ENCODE measurements around the gene KSR2.
"Not testable (repeated sequence)": the region's sequence is repeated elsewhere in the genome, so short reads cannot be mapped to it uniquely, and the experiment has no call there.

The KSR2 gene

GRCh38 chr12:117878605-117879004, 90.2 kb downstream of the KSR2 start:
- ChIA-PET POLR2A (ENCODE audit: low non-redundant PET) (no interaction called here), CTCF (interaction anchor here (1.2 kb wide), 1 partner anchor 157 kb away, joined by 5 read pairs; no protein-coding TSS in a partner anchor)
- TF ChIP-seq CTCF (conservative IDR thresholded peaks at IDR 0.05; ENCODE audit: low read depth): no peak
- DNase-seq (ENCODE audit: low spot score): no peak
- no peak overlapping the region for H3K27ac ChIP-seq

- ChIA-PET CTCF (interaction anchor here (0.6 to 2.5 kb wide), 2 partner anchors 158 to 184 kb away, joined by 3 to 11 read pairs; no protein-coding TSS in a partner anchor), POLR2A (ENCODE audit: low non-redundant PET) (no interaction called here)
- no peak for TF ChIP-seq CTCF (conservative IDR thresholded peaks at IDR 0.05; ENCODE audit: low read depth)
- no peak for DNase-seq (ENCODE audit: low spot score)
- no peak overlapping the region for H3K27ac ChIP-seq
Measured at GRCh38 chr12:117876436-117876816, 92.4 kb downstream of the KSR2 start.

GRCh38 chr12:117875744-117876435, 92.9 kb downstream of the KSR2 start:
- ChIA-PET POLR2A (ENCODE audit: low non-redundant PET) (no interaction called here), CTCF (interaction anchor here (0.5 to 2.5 kb wide), 9 partner anchors 8 to 507 kb away, joined by 3 to 12 read pairs (median 3); no protein-coding TSS in a partner anchor)
- no peak overlapping the region for H3K27ac ChIP-seq
- no peak for DNase-seq (ENCODE audit: low spot score)
- no peak for TF ChIP-seq CTCF (conservative IDR thresholded peaks at IDR 0.05; ENCODE audit: low read depth)

GRCh38 chr12:117874842-117875434, 93.9 kb downstream of the KSR2 start:
- ChIA-PET POLR2A (ENCODE audit: low non-redundant PET) (no interaction called here), CTCF (interaction anchor here (0.5 to 2.5 kb wide), 18 partner anchors 9 to 875 kb away, joined by 3 to 12 read pairs (median 3); no protein-coding TSS in a partner anchor)
- peak; percentile 60 for DNase-seq (ENCODE audit: low spot score)
- TF ChIP-seq CTCF (conservative IDR thresholded peaks at IDR 0.05; ENCODE audit: low read depth): peak; percentile 89
- no peak overlapping the region for H3K27ac ChIP-seq

- CTCF ChIA-PET: interaction anchor here (0.5 to 2.5 kb wide), 11 partner anchors 14 to 504 kb away, joined by 3 to 12 read pairs (median 5); no protein-coding TSS in a partner anchor
- POLR2A ChIA-PET (ENCODE audit: low non-redundant PET); H3K27ac ChIP-seq; DNase-seq (ENCODE audit: low spot score): not testable (repeated sequence)
Measured at GRCh38 chr12:117874198-117874597, 94.6 kb downstream of the KSR2 start.

GRCh38 chr12:117872546-117873169, 96.1 kb downstream of the KSR2 start:
- ChIA-PET POLR2A (ENCODE audit: low non-redundant PET) (no interaction called here), CTCF (interaction anchor here (0.6 kb wide), 1 partner anchor 137 kb away, joined by 3 read pairs; no protein-coding TSS in a partner anchor)
- no peak for DNase-seq (ENCODE audit: low spot score)
- TF ChIP-seq CTCF (conservative IDR thresholded peaks at IDR 0.05; ENCODE audit: low read depth): no peak
- no peak overlapping the region for H3K27ac ChIP-seq

Data from RWPE1 (cell line).